ENCODE data around the gene PDK2.

GRCh38 chr17:50129353-50129727, 34.2 kb downstream of the PDK2 start:
- TF ChIP-seq CTCF (conservative IDR thresholded peaks at IDR 0.05; ENCODE audit: low read depth in 2 of 2), result no peak
- no peak for TF ChIP-seq EZH2 (IDR thresholded peaks at IDR 0.05; ENCODE audit: low read depth, unreplicated experiment)
- TF ChIP-seq, protein P1, sequence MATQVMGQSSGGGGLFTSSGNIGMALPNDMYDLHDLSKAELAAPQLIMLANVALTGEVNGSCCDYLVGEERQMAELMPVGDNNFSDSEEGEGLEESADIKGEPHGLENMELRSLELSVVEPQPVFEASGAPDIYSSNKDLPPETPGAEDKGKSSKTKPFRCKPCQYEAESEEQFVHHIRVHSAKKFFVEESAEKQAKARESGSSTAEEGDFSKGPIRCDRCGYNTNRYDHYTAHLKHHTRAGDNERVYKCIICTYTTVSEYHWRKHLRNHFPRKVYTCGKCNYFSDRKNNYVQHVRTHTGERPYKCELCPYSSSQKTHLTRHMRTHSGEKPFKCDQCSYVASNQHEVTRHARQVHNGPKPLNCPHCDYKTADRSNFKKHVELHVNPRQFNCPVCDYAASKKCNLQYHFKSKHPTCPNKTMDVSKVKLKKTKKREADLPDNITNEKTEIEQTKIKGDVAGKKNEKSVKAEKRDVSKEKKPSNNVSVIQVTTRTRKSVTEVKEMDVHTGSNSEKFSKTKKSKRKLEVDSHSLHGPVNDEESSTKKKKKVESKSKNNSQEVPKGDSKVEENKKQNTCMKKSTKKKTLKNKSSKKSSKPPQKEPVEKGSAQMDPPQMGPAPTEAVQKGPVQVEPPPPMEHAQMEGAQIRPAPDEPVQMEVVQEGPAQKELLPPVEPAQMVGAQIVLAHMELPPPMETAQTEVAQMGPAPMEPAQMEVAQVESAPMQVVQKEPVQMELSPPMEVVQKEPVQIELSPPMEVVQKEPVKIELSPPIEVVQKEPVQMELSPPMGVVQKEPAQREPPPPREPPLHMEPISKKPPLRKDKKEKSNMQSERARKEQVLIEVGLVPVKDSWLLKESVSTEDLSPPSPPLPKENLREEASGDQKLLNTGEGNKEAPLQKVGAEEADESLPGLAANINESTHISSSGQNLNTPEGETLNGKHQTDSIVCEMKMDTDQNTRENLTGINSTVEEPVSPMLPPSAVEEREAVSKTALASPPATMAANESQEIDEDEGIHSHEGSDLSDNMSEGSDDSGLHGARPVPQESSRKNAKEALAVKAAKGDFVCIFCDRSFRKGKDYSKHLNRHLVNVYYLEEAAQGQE (IDR thresholded peaks at IDR 0.05; ENCODE audit: unreplicated experiment), result no peak
- TF ChIP-seq STAT1 (IDR thresholded peaks at IDR 0.05; ENCODE audit: unreplicated experiment), result no peak
- TF ChIP-seq ZNF114 (CRISPR knock-in tag; IDR thresholded peaks at IDR 0.05), result no peak
- TF ChIP-seq, protein P2, sequence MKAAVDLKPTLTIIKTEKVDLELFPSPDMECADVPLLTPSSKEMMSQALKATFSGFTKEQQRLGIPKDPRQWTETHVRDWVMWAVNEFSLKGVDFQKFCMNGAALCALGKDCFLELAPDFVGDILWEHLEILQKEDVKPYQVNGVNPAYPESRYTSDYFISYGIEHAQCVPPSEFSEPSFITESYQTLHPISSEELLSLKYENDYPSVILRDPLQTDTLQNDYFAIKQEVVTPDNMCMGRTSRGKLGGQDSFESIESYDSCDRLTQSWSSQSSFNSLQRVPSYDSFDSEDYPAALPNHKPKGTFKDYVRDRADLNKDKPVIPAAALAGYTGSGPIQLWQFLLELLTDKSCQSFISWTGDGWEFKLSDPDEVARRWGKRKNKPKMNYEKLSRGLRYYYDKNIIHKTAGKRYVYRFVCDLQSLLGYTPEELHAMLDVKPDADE (IDR thresholded peaks at IDR 0.05), result no peak
- no peak for TF ChIP-seq CREB1 (CRISPR knock-in tag; IDR thresholded peaks at IDR 0.05; ENCODE audit: low read depth)
- TF ChIP-seq POLR2AphosphoS5 (IDR thresholded peaks at IDR 0.05; ENCODE audit: low read depth), result no peak
- no peak for TF ChIP-seq JUNB (IDR thresholded peaks at IDR 0.05; ENCODE audit: unreplicated experiment)
- TF ChIP-seq EZH2phosphoT487 (IDR thresholded peaks at IDR 0.05; ENCODE audit: unreplicated experiment), result no peak
- no peak for TF ChIP-seq ZNF331 (CRISPR knock-in tag; IDR thresholded peaks at IDR 0.05; ENCODE audit: low read depth)
- no peak for TF ChIP-seq NANOG (IDR thresholded peaks at IDR 0.05; ENCODE audit: borderline replicate concordance)
- TF ChIP-seq ZNF462 (CRISPR knock-in tag; IDR thresholded peaks at IDR 0.05), result no peak
